ENCODE measurements around the gene SLC44A2.

DNA sequence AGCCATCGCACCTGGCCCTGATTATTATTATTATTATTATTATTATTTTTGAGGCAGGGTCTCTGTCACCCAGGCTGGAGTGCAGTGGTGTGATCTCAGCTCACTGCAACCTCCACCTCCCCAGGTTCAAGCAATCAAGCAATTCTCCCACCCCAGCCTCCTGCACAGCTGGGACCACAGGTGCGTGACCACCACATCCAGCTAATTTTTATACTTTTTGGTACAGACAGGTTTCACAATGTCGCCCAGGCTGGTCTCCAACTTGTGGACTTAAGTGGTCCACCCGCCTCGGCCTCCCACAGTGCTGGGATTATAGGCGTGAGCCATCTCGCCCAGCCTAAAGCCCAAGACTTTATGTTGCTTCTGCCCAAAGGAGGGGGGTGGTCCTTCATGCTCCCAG lies 32.2 kb upstream of the SLC44A2 start:
- TF ChIP-seq, protein P1, sequence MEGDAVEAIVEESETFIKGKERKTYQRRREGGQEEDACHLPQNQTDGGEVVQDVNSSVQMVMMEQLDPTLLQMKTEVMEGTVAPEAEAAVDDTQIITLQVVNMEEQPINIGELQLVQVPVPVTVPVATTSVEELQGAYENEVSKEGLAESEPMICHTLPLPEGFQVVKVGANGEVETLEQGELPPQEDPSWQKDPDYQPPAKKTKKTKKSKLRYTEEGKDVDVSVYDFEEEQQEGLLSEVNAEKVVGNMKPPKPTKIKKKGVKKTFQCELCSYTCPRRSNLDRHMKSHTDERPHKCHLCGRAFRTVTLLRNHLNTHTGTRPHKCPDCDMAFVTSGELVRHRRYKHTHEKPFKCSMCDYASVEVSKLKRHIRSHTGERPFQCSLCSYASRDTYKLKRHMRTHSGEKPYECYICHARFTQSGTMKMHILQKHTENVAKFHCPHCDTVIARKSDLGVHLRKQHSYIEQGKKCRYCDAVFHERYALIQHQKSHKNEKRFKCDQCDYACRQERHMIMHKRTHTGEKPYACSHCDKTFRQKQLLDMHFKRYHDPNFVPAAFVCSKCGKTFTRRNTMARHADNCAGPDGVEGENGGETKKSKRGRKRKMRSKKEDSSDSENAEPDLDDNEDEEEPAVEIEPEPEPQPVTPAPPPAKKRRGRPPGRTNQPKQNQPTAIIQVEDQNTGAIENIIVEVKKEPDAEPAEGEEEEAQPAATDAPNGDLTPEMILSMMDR (IDR thresholded peaks at IDR 0.05; ENCODE audit: low read depth, low read length), result no peak
- no peak for TF ChIP-seq POLR2A (IDR thresholded peaks at IDR 0.05; ENCODE audit: extremely low read depth, insufficient read length)
- TF ChIP-seq, protein P2, sequence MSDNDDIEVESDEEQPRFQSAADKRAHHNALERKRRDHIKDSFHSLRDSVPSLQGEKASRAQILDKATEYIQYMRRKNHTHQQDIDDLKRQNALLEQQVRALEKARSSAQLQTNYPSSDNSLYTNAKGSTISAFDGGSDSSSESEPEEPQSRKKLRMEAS (IDR thresholded peaks at IDR 0.05; ENCODE audit: low read depth, low read length), result no peak
